Lower leg skin (tissue), 3 donors: Measurements from ENCODE around the gene SPOCK1.

ENCODE experiments used
- CTCF ChIP-seq, 3 donors: fragments of 450-650 bp; IDR thresholded peaks; one replicate each; pipeline ENCODE4 v1.5.1; 2016; ENCODE audit warnings: antibody characterized with exemption in 3 of 3, mild to moderate bottlenecking in 3 of 3, moderate library complexity in 2 of 3
- POLR2A ChIP-seq, 2 donors: fragments of 450-650 bp; IDR thresholded peaks; one replicate each; pipeline ENCODE4 v1.6.1; 2016 to 2017; ENCODE audit warnings: antibody characterized with exemption in 2 of 2, mild to moderate bottlenecking in 1 of 2, moderate library complexity in 1 of 2

GRCh38 chr5:137205231-137206027 lies 293.7 kb downstream of the SPOCK1 start:
- TF ChIP-seq CTCF (IDR thresholded peaks at IDR 0.05) (no peak), POLR2A (IDR thresholded peaks at IDR 0.05) (no peak)
